SK-N-SH (cell line): ENCODE results near the gene LMO3. TPM values are rescaled to one million over a fixed set of nuclear protein-coding genes. Genes with fewer than 3 reads are reported as not detected.

Experiments
- CTCF ChIA-PET: fragments of 300-600, 350-600 bp; formaldehyde crosslinking; extraction: SDS; loops from one replicate; lab custom pipeline; 2021; lab: Yijun Ruan, JAX
- POLR2A ChIA-PET: fragments of 350-600 bp; sonication (Branson Sonifier 250); formaldehyde crosslinking; extraction: SDS; loops from one replicate; lab custom pipeline; 2020; ENCODE audit warnings: antibody characterized with exemption, inconsistent platforms; lab: Yijun Ruan, JAX
- DNase-seq: peaks from one replicate; pipeline ENCODE4 v3.0.0; 2012
- H2AFZ ChIP-seq: fragments of 200-600 bp; sonication (generic); 2 replicates; pipeline ENCODE4 v1.8.1; 2016; ENCODE audit warnings: antibody characterized with exemption, mild to moderate bottlenecking, low read depth
- H3F3A ChIP-seq: fragments of 200-600 bp; sonication (generic); replicated peaks from 2 replicates; pipeline ENCODE3; 2016; ENCODE audit warnings: antibody characterized with exemption, mild to moderate bottlenecking; ENCODE audit not compliant: insufficient read depth
- H3K27ac ChIP-seq, 2 experiments: fragments of 200-500 bp in 1 of 2; fragments of 200-600 bp in 1 of 2; sonication (Bioruptor generic) in 1 of 2; sonication (generic), shearing (Covaris generic) in 1 of 2; 2 replicates each; pipeline versions ENCODE4 v1.5.1 to v1.6.1; 2014 to 2016; ENCODE audit warnings: low read depth in 2 of 2, inconsistent platforms in 1 of 2, low read length in 1 of 2, mild to moderate bottlenecking in 1 of 2, mixed read lengths in 1 of 2
- H3K27me3 ChIP-seq: fragments of 200-600 bp; sonication (generic), shearing (Covaris generic); 2 replicates; pipeline ENCODE4 v1.6.1; 2016; ENCODE audit warnings: mixed run types; ENCODE audit not compliant: insufficient read depth
- H3K36me3 ChIP-seq, 2 experiments: fragments of 200-500 bp in 1 of 2; fragments of 200-600 bp in 1 of 2; sonication (Bioruptor generic) in 1 of 2; sonication (generic) in 1 of 2; replicated peaks in 1 of 2; 2 replicates each; pipeline versions ENCODE3 to v1.5.1; 2014 to 2016; ENCODE audit warnings: low read length in 1 of 2, mild to moderate bottlenecking in 1 of 2; ENCODE audit not compliant: insufficient read depth in 2 of 2, control insufficient read depth in 1 of 2
- H3K4me1 ChIP-seq, 2 experiments: fragments of 200-500 bp in 1 of 2; fragments of 200-600 bp in 1 of 2; sonication (Bioruptor generic) in 1 of 2; sonication (generic), shearing (Covaris generic) in 1 of 2; 2 replicates each; pipeline versions ENCODE4 v1.5.1 to v1.6.1; 2014 to 2016; ENCODE audit warnings: low read depth in 1 of 2, low read length in 1 of 2, mixed run types in 1 of 2; ENCODE audit not compliant: insufficient read depth in 2 of 2, control insufficient read depth in 1 of 2
- H3K4me2 ChIP-seq: fragments of 200-600 bp; sonication (generic), shearing (Covaris generic); 2 replicates; pipeline ENCODE4 v1.6.1; 2017; ENCODE audit warnings: mixed run types
- H3K4me3 ChIP-seq, 2 experiments: fragments of 200-500 bp in 1 of 2; fragments of 200-600 bp in 1 of 2; sonication (Bioruptor generic) in 1 of 2; sonication (generic), shearing (Covaris generic) in 1 of 2; 2 replicates each; pipeline versions ENCODE4 v1.5.1 to v1.8.1; 2014 to 2016; ENCODE audit warnings: low read depth in 2 of 2, inconsistent platforms in 1 of 2, low read length in 1 of 2, mild to moderate bottlenecking in 1 of 2, mixed read lengths in 1 of 2, moderate library complexity in 1 of 2
- H3K79me2 ChIP-seq: fragments of 200-600 bp; sonication (generic); 2 replicates; pipeline ENCODE4 v1.8.1; 2017; ENCODE audit warnings: mild to moderate bottlenecking; ENCODE audit not compliant: insufficient read depth
- H3K9ac ChIP-seq: fragments of 200-600 bp; sonication (generic); 2 replicates; pipeline ENCODE4 v1.6.1; 2017; ENCODE audit warnings: mixed run types
- H3K9me2 ChIP-seq: fragments of 200-600 bp; sonication (generic); 2 replicates; pipeline ENCODE4 v1.6.1; 2017; ENCODE audit warnings: mixed run types
- H3K9me3 ChIP-seq: fragments of 200-600 bp; sonication (generic); 2 replicates; pipeline ENCODE4 v1.6.1; 2017; ENCODE audit warnings: mixed run types, mild to moderate bottlenecking, moderate library complexity
- H4K20me1 ChIP-seq: fragments of 200-600 bp; sonication (generic); 2 replicates; pipeline ENCODE4 v1.6.1; 2017; ENCODE audit warnings: mild to moderate bottlenecking, mixed run types; ENCODE audit not compliant: insufficient read depth
- CTCF ChIP-seq: fragments of 200-600 bp; sonication (generic); IDR thresholded peaks from 2 replicates; pipeline ENCODE4 v1.6.1; 2017; ENCODE audit warnings: antibody characterized with exemption, mild to moderate bottlenecking, moderate library complexity
- ELF1 ChIP-seq: IDR thresholded peaks from 2 replicates; pipeline ENCODE4 v1.4.0; 2012
- EP300 ChIP-seq, 2 experiments: IDR thresholded peaks; 2 replicates each; pipeline versions ENCODE4 v1.4.0 to v1.6.1; 2012; ENCODE audit warnings: borderline replicate concordance in 1 of 2, low read depth in 1 of 2, low read length in 1 of 2
- FOXM1 ChIP-seq: IDR thresholded peaks from 2 replicates; pipeline ENCODE4 v1.4.0; 2012; ENCODE audit warnings: low read depth, mild to moderate bottlenecking
- GATA2 ChIP-seq: sonication (generic); formaldehyde crosslinking; IDR thresholded peaks from 2 replicates; pipeline ENCODE4 v1.5.0; 2020; ENCODE audit warnings: mild to moderate bottlenecking, missing genetic modification reagents
- NRF1 ChIP-seq: IDR thresholded peaks from 2 replicates; pipeline ENCODE4 v1.6.1; 2012; ENCODE audit warnings: low read depth, mild to moderate bottlenecking, low read length
- POLR2AphosphoS5 ChIP-seq: IDR thresholded peaks from 2 replicates; pipeline ENCODE4 v1.6.1; 2012; ENCODE audit warnings: low read depth, low read length
- REST ChIP-seq: IDR thresholded peaks from 2 replicates; pipeline ENCODE4 v1.6.1; 2012; ENCODE audit warnings: mild to moderate bottlenecking, low read depth, low read length, moderate library complexity
- RFX5 ChIP-seq: IDR thresholded peaks from 2 replicates; pipeline ENCODE4 v1.6.1; 2012; ENCODE audit warnings: mild to moderate bottlenecking, improper control_type of control experiment, low read length
- SMC3 ChIP-seq: IDR thresholded peaks from 2 replicates; pipeline ENCODE4 v1.6.1; 2012; ENCODE audit warnings: low read depth, low read length, improper control_type of control experiment
- TEAD4 ChIP-seq: IDR thresholded peaks from 2 replicates; pipeline ENCODE4 v1.4.0; 2012; ENCODE audit warnings: mild to moderate bottlenecking, borderline replicate concordance; ENCODE audit not compliant: insufficient read depth
- USF1 ChIP-seq: IDR thresholded peaks from 2 replicates; pipeline ENCODE4 v1.4.0; 2012; ENCODE audit warnings: low read depth, borderline replicate concordance
- USF2 ChIP-seq: fragments of 150-350 bp; IDR thresholded peaks from 2 replicates; pipeline ENCODE4 v1.6.1; 2017; ENCODE audit warnings: antibody characterized with exemption, low read length, low read depth, borderline replicate concordance
- YY1 ChIP-seq: IDR thresholded peaks from 2 replicates; pipeline ENCODE4 v1.4.0; 2012; ENCODE audit warnings: low read depth, mild to moderate bottlenecking
- ZBTB33 ChIP-seq: IDR thresholded peaks from 2 replicates; pipeline ENCODE4 v1.4.0; 2012; ENCODE audit warnings: low read depth, borderline replicate concordance
- WGBS: methylation state at CpG from one replicate; pipeline ENCODE4 v1.1.6; 2017; ENCODE audit warnings: low lambda C conversion rate; 5-methylcytosine and 5-hydroxymethylcytosine counted together
- polyA plus RNA-seq, 3 experiments: library from polyadenylated mRNA; depleted of rRNA; stranded (reverse); fragments of >200 nt; gene quantifications; 2 replicates each; pipeline ENCODE4 v1.2.3, GENCODE V29; 2012

The LMO3 gene
- polyA plus RNA-seq, 1 of the 3 experiments (the other 2 are of a cell fraction), result not detected

GRCh38 chr12:16611146-16611545 lies 5.2 kb upstream of the LMO3 start:
- Histone ChIP-seq H3K4me3 (no peak overlapping the region), H3K27ac (no peak overlapping the region), H2AFZ (no peak overlapping the region), H3K4me2 (no peak overlapping the region), H3F3A (no peaks in the 10 kb centered on the region), H3K9me2 (no peaks in the 10 kb centered on the region), H3K4me1 (peaks cover 0 to 12% of the 10 kb centered on the region in 2 experiments; a peak in 3 of 4 replicates), H3K27me3 (no peaks in the 10 kb centered on the region; the same call in 1 of the 2 replicates), H3K9me3 (no peaks in the 10 kb centered on the region), H3K79me2 (no peaks in the 10 kb centered on the region), H3K36me3 (no peaks in the 10 kb centered on the region), H3K9ac (no peak overlapping the region), H4K20me1 (no peaks in the 10 kb centered on the region)
- DNase-seq, result no peak
- TF ChIP-seq ZBTB33 (no peak), GATA2 (CRISPR knock-in tag) (no peak), REST (no peak)
- POLR2A ChIA-PET, result no interaction called here
- WGBS, result 20% methylated on average over 2 of the region's 2 CpGs
- CTCF ChIA-PET, result interaction anchor here (0.6 kb wide), 1 partner anchor 483 kb away, joined by 3 read pairs; no protein-coding TSS in a partner anchor

GRCh38 chr12:16610743-16611142 lies 4.8 kb upstream of the LMO3 start:
- H3K9me3 ChIP-seq, result no peaks in the 10 kb centered on the region
- no peaks in the 10 kb centered on the region for H3K9me2 ChIP-seq
- no peak overlapping the region for H2AFZ ChIP-seq
- no peak for DNase-seq
- no peak overlapping the region for H3K4me2 ChIP-seq
- H4K20me1 ChIP-seq, result no peaks in the 10 kb centered on the region
- no peaks in the 10 kb centered on the region; the same call in 1 of the 2 replicates for H3K27me3 ChIP-seq
- no peak overlapping the region for H3K4me3 ChIP-seq
- H3K36me3 ChIP-seq, result no peaks in the 10 kb centered on the region
- peaks cover 0 to 15% of the 10 kb centered on the region in 2 experiments; a peak in 3 of 4 replicates for H3K4me1 ChIP-seq
- no peaks in the 10 kb centered on the region for H3K79me2 ChIP-seq
- H3K27ac ChIP-seq, result no peak overlapping the region
- ChIA-PET POLR2A (no interaction called here), CTCF (interaction anchor here (0.6 kb wide), 1 partner anchor 482 kb away, joined by 3 read pairs; no protein-coding TSS in a partner anchor)
- 15% methylated on average over 1 of the region's 1 CpG for WGBS
- H3F3A ChIP-seq, result no peaks in the 10 kb centered on the region
- H3K9ac ChIP-seq, result no peak overlapping the region
- no peak for TF ChIP-seq CTCF
- TF ChIP-seq EP300 (IDR thresholded peaks at IDR 0.05; ENCODE audit: borderline replicate concordance in 1 of 2, low read depth in 1 of 2, low read length in 1 of 2), result no peak
- no peak for TF ChIP-seq ZBTB33
- TF ChIP-seq RFX5, result no peak
- TF ChIP-seq NRF1, result no peak
- no peak for TF ChIP-seq SMC3
- TF ChIP-seq GATA2 (CRISPR knock-in tag), result no peak
- TF ChIP-seq FOXM1, result no peak
- TF ChIP-seq ELF1, result no peak
- no peak for TF ChIP-seq POLR2AphosphoS5
- TF ChIP-seq TEAD4, result no peak
- TF ChIP-seq YY1, result no peak
- TF ChIP-seq USF1, result no peak
- no peak for TF ChIP-seq USF2
